ENCODE data around the gene AP3B1.

Gene AP3B1

GRCh38 chr5:77958642-77959330 is 335.7 kb downstream of the AP3B1 start:
- no peak for DNase-seq

GRCh38 chr5:77957931-77958521 is 336.5 kb downstream of the AP3B1 start:
- no peak for DNase-seq

- no peak for DNase-seq
These were observed 337.0 kb downstream of the AP3B1 start for GRCh38 chr5:77957516-77957915.

GRCh38 chr5:77957081-77957480 is 337.4 kb downstream of the AP3B1 start:
- no peak for DNase-seq

- DNase-seq, result no peak
These were observed 338.9 kb downstream of the AP3B1 start for GRCh38 chr5:77955577-77955976.

- no peak for DNase-seq
These were observed 341.1 kb downstream of the AP3B1 start for GRCh38 chr5:77953374-77953773.

- no peak for DNase-seq
These were observed 341.8 kb downstream of the AP3B1 start for GRCh38 chr5:77952636-77953212.

All from CD4-positive, alpha-beta T cell treated with Interleukin-17A for 1 hour (primary cell).